Astrocyte (in vitro differentiated cells and primary cell): ENCODE data around the gene RPRML.

Source experiments
- EZH2 ChIP-seq: IDR thresholded peaks from 2 replicates; pipeline ENCODE4 v1.6.1; 2012; ENCODE audit warnings: mild to moderate bottlenecking, low read length, inconsistent platforms; ENCODE audit not compliant: insufficient read depth
- TF ChIP-seq, protein P1 (sequence below): IDR thresholded peaks from 2 replicates; pipeline ENCODE4 v1.5.1; 2011; ENCODE audit warnings: low read depth, mild to moderate bottlenecking, inconsistent platforms, low read length, moderate library complexity; ENCODE audit not compliant: insufficient read depth

GRCh38 chr17:46935658-46936266 lies 43.3 kb downstream of the RPRML start:
- TF ChIP-seq, protein P1, sequence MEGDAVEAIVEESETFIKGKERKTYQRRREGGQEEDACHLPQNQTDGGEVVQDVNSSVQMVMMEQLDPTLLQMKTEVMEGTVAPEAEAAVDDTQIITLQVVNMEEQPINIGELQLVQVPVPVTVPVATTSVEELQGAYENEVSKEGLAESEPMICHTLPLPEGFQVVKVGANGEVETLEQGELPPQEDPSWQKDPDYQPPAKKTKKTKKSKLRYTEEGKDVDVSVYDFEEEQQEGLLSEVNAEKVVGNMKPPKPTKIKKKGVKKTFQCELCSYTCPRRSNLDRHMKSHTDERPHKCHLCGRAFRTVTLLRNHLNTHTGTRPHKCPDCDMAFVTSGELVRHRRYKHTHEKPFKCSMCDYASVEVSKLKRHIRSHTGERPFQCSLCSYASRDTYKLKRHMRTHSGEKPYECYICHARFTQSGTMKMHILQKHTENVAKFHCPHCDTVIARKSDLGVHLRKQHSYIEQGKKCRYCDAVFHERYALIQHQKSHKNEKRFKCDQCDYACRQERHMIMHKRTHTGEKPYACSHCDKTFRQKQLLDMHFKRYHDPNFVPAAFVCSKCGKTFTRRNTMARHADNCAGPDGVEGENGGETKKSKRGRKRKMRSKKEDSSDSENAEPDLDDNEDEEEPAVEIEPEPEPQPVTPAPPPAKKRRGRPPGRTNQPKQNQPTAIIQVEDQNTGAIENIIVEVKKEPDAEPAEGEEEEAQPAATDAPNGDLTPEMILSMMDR, result no peak
- TF ChIP-seq EZH2, result no peak
